CD14-positive monocyte (primary cell): ENCODE measurements around the gene TADA3. TPM values are rescaled to one million over a fixed set of nuclear protein-coding genes. Genes with fewer than 3 reads are reported as not detected.
A peak's percentile ranks its signal among the peaks of the same experiment; 100 is the strongest.

Experiments used
- DNase-seq, 3 donors: peaks; one replicate each; pipeline ENCODE4 v3.0.0-alpha.2; 2011 to 2022
- H2AFZ ChIP-seq: 2 replicates; pipeline ENCODE4 v1.6.0; 2012; ENCODE audit warnings: mild to moderate bottlenecking, low read depth, low read length, inconsistent platforms; ENCODE audit not compliant: insufficient read depth, poor library complexity, severe bottlenecking
- H3K27ac ChIP-seq, 2 donors: 1 replicate in 1 of 2; 2 replicates in 1 of 2; pipeline ENCODE4 v1.5.1; 2012 to 2013; ENCODE audit warnings: low read length in 2 of 2, control low read depth in 1 of 2, inconsistent platforms in 1 of 2, low read depth in 1 of 2, mild to moderate bottlenecking in 1 of 2
- H3K27me3 ChIP-seq, 2 donors: one replicate each; pipeline versions ENCODE4 v1.6.0 to v1.6.1; 2011 to 2013; ENCODE audit warnings: low read length in 2 of 2; ENCODE audit not compliant: control insufficient read depth in 2 of 2, insufficient read depth in 2 of 2
- H3K36me3 ChIP-seq, 2 donors: replicated peaks in 1 of 2; 1 replicate in 1 of 2; 2 replicates in 1 of 2; pipeline versions ENCODE4 v1.5.1 to v1.6.1; 2012 to 2013; ENCODE audit warnings: low read length in 2 of 2, control low read depth in 1 of 2, inconsistent platforms in 1 of 2, mild to moderate bottlenecking in 1 of 2; ENCODE audit not compliant: insufficient read depth in 2 of 2, control insufficient read depth in 1 of 2
- H3K4me1 ChIP-seq, 2 donors: 1 replicate in 1 of 2; 2 replicates in 1 of 2; pipeline versions ENCODE4 v1.5.1 to v1.6.1; 2012 to 2013; ENCODE audit warnings: low read length in 2 of 2, control low read depth in 1 of 2, inconsistent platforms in 1 of 2, mild to moderate bottlenecking in 1 of 2, moderate library complexity in 1 of 2; ENCODE audit not compliant: insufficient read depth in 2 of 2, control insufficient read depth in 1 of 2
- H3K4me2 ChIP-seq: replicated peaks from 2 replicates; pipeline ENCODE3; 2012; ENCODE audit warnings: low read length, moderate library complexity, mild to moderate bottlenecking; ENCODE audit not compliant: poor library complexity, severe bottlenecking; ENCODE audit errors: extremely low read depth
- H3K4me3 ChIP-seq, 3 experiments: fragments of 200-600 bp in 1 of 3; sonication (generic) in 1 of 3; replicated peaks in 1 of 3; 1 replicate in 2 of 3; 2 replicates in 1 of 3; pipeline ENCODE4 v1.5.1; 2011 to 2013; ENCODE audit warnings: low read length in 3 of 3, mild to moderate bottlenecking in 3 of 3, control low read depth in 2 of 3, low read depth in 2 of 3, inconsistent platforms in 1 of 3, moderate library complexity in 1 of 3
- H3K79me2 ChIP-seq: 2 replicates; pipeline ENCODE4 v1.6.0; 2012; ENCODE audit warnings: mild to moderate bottlenecking, control low read depth, inconsistent platforms, low read length, moderate library complexity; ENCODE audit not compliant: insufficient read depth
- H3K9ac ChIP-seq: 2 replicates; pipeline ENCODE4 v1.6.0; 2017; ENCODE audit warnings: low read length, mild to moderate bottlenecking; ENCODE audit not compliant: insufficient read depth, poor library complexity, severe bottlenecking
- H3K9me3 ChIP-seq, 2 donors: replicated peaks in 1 of 2; 1 replicate in 1 of 2; 2 replicates in 1 of 2; pipeline versions ENCODE4 v1.5.1 to v1.6.1; 2012 to 2013; ENCODE audit warnings: low read length in 2 of 2, control low read depth in 1 of 2; ENCODE audit not compliant: control insufficient read depth in 1 of 2, insufficient read depth in 1 of 2
- H4K20me1 ChIP-seq: 2 replicates; pipeline ENCODE4 v1.6.0; 2012; ENCODE audit warnings: mild to moderate bottlenecking, low read length, control low read depth, moderate library complexity; ENCODE audit not compliant: insufficient read depth
- H3K27ac Mint-ChIP-seq, 7 donors: one replicate each; pipeline ENCODE4 v1.8.0; 2020; ENCODE audit warnings: mild to moderate bottlenecking in 7 of 7, mixed read lengths in 7 of 7, moderate library complexity in 6 of 7, inconsistent platforms in 2 of 7
- H3K27me3 Mint-ChIP-seq, 3 donors: one replicate each; pipeline ENCODE4 v1.8.0; 2021 to 2022; ENCODE audit warnings: low read depth in 3 of 3, mild to moderate bottlenecking in 3 of 3, mixed read lengths in 3 of 3, moderate library complexity in 3 of 3, inconsistent platforms in 1 of 3
- H3K36me3 Mint-ChIP-seq, 2 donors: one replicate each; pipeline ENCODE4 v1.8.0; 2020; ENCODE audit warnings: mixed read lengths in 2 of 2, inconsistent platforms in 1 of 2, mild to moderate bottlenecking in 1 of 2
- H3K4me1 Mint-ChIP-seq: one replicate; pipeline ENCODE4 v1.8.0; 2020; ENCODE audit warnings: mild to moderate bottlenecking, mixed read lengths
- H3K4me3 Mint-ChIP-seq, 2 donors: one replicate each; pipeline ENCODE4 v1.8.0; 2020; ENCODE audit warnings: mild to moderate bottlenecking in 2 of 2, mixed read lengths in 2 of 2, moderate library complexity in 1 of 2
- H3K9me3 Mint-ChIP-seq, 7 donors: one replicate each; pipeline ENCODE4 v1.8.0; 2020 to 2022; ENCODE audit warnings: mixed read lengths in 7 of 7, mild to moderate bottlenecking in 6 of 7, moderate library complexity in 6 of 7, inconsistent platforms in 2 of 7
- WGBS: methylation state at CpG from one replicate; pipeline ENCODE4 v1.1.5; 2013; ENCODE audit warnings: missing lambda C conversion rate; ENCODE audit not compliant: insufficient coverage; 5-methylcytosine and 5-hydroxymethylcytosine counted together
- intact Hi-C, 2 donors: fragments of 100-400 bp; cut with micrococcal nuclease; formaldehyde crosslinking; loops; one replicate each; pipeline versions ENCODE4 v1.15.0 to v1.15.1; 2023
- polyA plus RNA-seq, 3 donors: library from polyadenylated mRNA; depleted of rRNA in 1 of 3; unstranded in 2 of 3; stranded (reverse) in 1 of 3; fragments of 300-500 nt in 2 of 3; fragments of >200 nt in 1 of 3; fragmentation: Illumina TruSeq in 2 of 3; gene quantifications; 1 replicate in 2 of 3; 2 replicates in 1 of 3; pipeline ENCODE4 v1.2.3, GENCODE V29; 2012 to 2021
- TF ChIP-seq, protein P1 (sequence below): fragments of 200-600 bp; IDR thresholded peaks from one replicate; pipeline ENCODE4 v1.8.0; 2022; ENCODE audit warnings: antibody characterized with exemption, mild to moderate bottlenecking

Gene TADA3
- polyA plus RNA-seq, 3 donors: 36.1 to 47.2 (median 46.9) TPM

DNA sequence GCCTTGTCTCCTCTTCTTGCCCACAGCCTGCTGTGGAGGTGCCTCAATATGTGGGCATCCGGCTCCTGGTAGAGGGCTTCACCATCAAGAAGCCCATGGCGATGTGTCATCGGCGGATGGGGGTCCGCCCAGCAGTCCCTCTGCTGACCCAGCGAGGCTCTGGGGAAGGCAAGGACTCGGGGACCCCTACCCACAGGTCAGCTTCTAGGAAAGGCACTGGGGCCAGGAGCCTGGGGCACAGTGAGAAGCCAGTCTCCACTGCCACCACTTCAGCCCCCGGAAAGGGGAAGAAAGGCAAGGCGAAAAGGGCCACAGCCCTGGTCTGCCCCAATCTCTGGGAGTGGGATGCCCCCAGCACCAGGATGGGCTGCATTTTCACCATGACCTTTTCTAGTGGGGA lies 40.8 kb upstream of the TADA3 start:
- Histone ChIP-seq H3K4me2 (no peak overlapping the region), H3K9me3 (no peaks in the 10 kb centered on the region), H3K79me2 (no peaks in the 10 kb centered on the region), H3K9ac (no peak overlapping the region), H3K4me3 (no peak overlapping the region), H3K36me3 (peaks cover 50 to 69% of the 10 kb centered on the region in 2 donors), H3K27me3 (no peaks in the 10 kb centered on the region), H3K27ac (no peak overlapping the region), H4K20me1 (no peaks in the 10 kb centered on the region), H3K4me1 (peaks cover 5% of the 10 kb centered on the region in 2 donors), H2AFZ (no peak overlapping the region)
- no peaks in the 10 kb centered on the region for H3K9me3 Mint-ChIP-seq
- peak overlapping the region in 1 of 7 donors; percentile 36 for H3K27ac Mint-ChIP-seq
- intact Hi-C loops: no loop called here
- H3K27me3 Mint-ChIP-seq: peaks cover 0 to 4% (median 2%) of the 10 kb centered on the region in 3 donors
- WGBS: 100% methylated on average over 6 of the region's 9 CpGs
- TF ChIP-seq, protein P1, sequence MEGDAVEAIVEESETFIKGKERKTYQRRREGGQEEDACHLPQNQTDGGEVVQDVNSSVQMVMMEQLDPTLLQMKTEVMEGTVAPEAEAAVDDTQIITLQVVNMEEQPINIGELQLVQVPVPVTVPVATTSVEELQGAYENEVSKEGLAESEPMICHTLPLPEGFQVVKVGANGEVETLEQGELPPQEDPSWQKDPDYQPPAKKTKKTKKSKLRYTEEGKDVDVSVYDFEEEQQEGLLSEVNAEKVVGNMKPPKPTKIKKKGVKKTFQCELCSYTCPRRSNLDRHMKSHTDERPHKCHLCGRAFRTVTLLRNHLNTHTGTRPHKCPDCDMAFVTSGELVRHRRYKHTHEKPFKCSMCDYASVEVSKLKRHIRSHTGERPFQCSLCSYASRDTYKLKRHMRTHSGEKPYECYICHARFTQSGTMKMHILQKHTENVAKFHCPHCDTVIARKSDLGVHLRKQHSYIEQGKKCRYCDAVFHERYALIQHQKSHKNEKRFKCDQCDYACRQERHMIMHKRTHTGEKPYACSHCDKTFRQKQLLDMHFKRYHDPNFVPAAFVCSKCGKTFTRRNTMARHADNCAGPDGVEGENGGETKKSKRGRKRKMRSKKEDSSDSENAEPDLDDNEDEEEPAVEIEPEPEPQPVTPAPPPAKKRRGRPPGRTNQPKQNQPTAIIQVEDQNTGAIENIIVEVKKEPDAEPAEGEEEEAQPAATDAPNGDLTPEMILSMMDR: no peak
- DNase-seq: no peak
- peaks cover 58 to 77% of the 10 kb centered on the region in 2 donors for H3K36me3 Mint-ChIP-seq
- peaks cover 6% of the 10 kb centered on the region for H3K4me1 Mint-ChIP-seq
- H3K4me3 Mint-ChIP-seq: no peak overlapping the region

- no peaks in the 10 kb centered on the region for H3K79me2 ChIP-seq
- H3K4me3 ChIP-seq: no peak overlapping the region
- H2AFZ ChIP-seq: no peak overlapping the region
- peaks cover 0 to 2% (median 2%) of the 10 kb centered on the region in 3 donors for H3K27me3 Mint-ChIP-seq
- peaks cover 60 to 85% of the 10 kb centered on the region in 2 donors for H3K36me3 Mint-ChIP-seq
- DNase-seq: no peak
- TF ChIP-seq, protein P1: no peak
- intact Hi-C loops: no loop called here
- 100% methylated on average over 1 of the region's 3 CpGs for WGBS
- no peaks in the 10 kb centered on the region for H3K9me3 Mint-ChIP-seq
- H3K4me3 Mint-ChIP-seq: no peak overlapping the region
- peaks cover 2% of the 10 kb centered on the region for H3K4me1 Mint-ChIP-seq
- H3K27ac ChIP-seq: no peak overlapping the region
- H3K9ac ChIP-seq: no peak overlapping the region
- no peaks in the 10 kb centered on the region for H3K9me3 ChIP-seq
- peaks cover 47 to 78% of the 10 kb centered on the region in 2 donors for H3K36me3 ChIP-seq
- no peaks in the 10 kb centered on the region for H3K4me1 ChIP-seq
- no peak overlapping the region for H3K4me2 ChIP-seq
- no peaks in the 10 kb centered on the region for H3K27me3 ChIP-seq
- H4K20me1 ChIP-seq: no peaks in the 10 kb centered on the region
- no peak overlapping the region for H3K27ac Mint-ChIP-seq
Measured at GRCh38 chr3:9831253-9831652, 39.0 kb upstream of the TADA3 start.
